GM18873 (cell line): ENCODE measurements around the gene TRPC4AP.
"Not testable (repeated sequence)": the region's sequence is repeated elsewhere in the genome, so short reads cannot be mapped to it uniquely, and the experiment has no call there.

Experiments used
- ATAC-seq: cut with Tn5 transposase; IDR thresholded peaks from one replicate; pipeline ENCODE4 v1.9.1; 2021; ENCODE audit warnings: mild to moderate bottlenecking, moderate library complexity, moderate number of reproducible peaks; ENCODE audit not compliant: unreplicated experiment, low FRiP score

TRPC4AP gene

DNA sequence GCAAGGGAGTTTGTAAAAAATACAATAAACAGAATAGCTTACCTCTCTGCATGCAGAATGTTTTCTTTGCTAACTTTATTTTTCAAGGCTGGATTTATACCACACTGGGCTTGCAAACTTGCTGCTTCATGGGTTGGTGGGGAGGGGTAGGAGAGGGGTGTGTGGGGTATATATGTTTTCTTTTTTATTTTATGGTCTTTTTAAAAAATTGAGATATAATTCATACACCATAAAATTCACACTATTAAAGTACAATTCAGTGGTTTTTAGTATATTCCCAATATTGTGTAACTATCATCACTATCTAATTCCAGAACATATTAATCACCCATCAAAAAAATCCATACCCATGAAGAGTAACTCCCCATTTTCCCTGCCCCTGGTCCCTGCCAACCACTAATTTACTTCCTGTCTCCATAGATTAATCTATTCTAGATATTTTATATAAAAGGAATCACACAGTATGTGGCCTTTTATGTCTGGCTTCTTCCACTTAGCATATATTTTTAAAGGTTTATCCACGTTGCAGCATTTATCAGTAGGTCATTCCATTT, 14.3 kb upstream of the TRPC4AP start:
- ATAC-seq: no peak

GRCh38 chr20:35104685-35105295, 12.2 kb upstream of the TRPC4AP start:
- no peak for ATAC-seq

GRCh38 chr20:35101620-35102019, 9.0 kb upstream of the TRPC4AP start:
- no peak for ATAC-seq

GRCh38 chr20:35093267-35093884, 769 bp upstream of the TRPC4AP start:
- ATAC-seq: no peak

GRCh38 chr20:35091816-35092523, 637 bp downstream of the TRPC4AP start:
- no peak for ATAC-seq

DNA sequence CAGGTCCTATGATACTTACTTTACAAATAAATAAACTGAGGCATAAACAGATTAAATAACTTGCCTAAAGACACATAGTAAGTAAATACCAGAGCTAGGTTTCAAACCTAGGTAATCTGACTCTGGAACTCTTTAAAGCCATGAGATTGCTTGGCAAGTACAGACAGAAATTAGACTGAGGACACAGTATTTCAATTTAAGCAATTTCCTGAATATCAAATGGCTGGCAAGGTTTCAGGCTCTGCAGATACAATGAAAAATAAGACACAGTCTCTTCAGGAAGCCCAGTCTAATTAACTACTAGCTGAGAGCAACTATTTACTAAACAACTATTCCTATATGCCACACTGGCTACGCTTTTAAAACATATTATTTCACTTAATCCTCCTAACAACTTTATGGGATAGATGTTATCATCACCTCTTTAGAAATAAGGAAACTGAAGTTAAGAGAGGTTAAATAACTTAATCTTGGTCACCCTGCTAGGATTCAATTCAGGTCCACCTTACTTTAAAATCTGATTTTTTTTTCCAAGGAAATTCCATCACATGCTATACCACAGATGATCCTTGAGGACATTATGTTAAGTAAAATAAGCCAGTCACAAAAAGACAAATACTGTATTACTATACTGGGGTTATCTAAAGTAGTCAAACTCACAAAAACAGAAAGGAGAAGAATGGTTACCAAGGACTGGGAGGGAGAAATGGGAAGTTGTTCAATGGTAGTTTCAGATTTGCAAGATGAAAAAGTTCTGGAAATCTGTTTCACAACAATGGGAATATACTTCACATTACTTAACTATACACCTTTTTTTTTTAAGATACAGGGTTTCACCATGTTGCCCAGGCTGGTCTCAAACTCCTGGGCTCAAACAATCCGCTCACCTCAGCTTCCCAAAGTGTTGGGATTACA, 4.1 kb downstream of the TRPC4AP start:
- ATAC-seq: no peak

- no peak for ATAC-seq
Observed at GRCh38 chr20:35087791-35088190, 4.8 kb downstream of the TRPC4AP start.

GRCh38 chr20:35087355-35087754, 5.3 kb downstream of the TRPC4AP start:
- ATAC-seq: no peak

DNA sequence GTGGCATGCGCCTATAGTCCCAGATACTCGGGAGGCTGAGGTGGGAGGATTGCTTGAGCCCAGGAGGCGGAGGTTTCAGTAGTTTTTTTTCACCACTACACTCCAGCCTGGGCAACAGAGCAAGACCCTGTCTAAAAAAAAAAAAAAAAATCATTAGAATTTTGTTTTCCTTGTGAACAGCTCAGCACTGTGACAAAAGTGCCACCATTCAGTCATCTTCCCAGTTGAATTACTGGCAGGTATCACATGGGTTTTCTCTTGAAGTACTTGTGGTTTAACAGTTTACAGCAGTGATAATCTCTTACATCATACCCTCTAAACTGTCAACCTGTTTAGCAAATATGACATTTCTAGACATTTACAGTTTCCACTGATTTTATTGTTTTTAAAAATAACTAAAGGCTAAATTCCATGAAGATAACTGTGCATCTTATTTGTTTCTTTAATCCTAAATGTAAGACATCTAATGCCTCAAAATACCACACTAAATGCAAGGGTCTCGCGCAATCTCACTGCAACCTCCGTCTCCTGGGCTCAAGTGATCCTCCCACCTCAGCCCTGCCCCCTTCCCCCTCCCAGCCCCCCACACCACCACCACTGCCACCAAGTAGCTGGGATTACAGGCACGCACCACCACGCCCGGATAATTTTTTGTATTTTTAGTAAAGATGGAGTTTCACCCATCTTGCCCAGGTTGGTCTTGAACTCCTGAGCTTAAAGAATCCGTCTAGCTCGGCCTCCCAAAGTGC, 7.0 kb downstream of the TRPC4AP start:
- ATAC-seq: no peak

GRCh38 chr20:35084998-35085397, 7.6 kb downstream of the TRPC4AP start:
- ATAC-seq: no peak

GRCh38 chr20:35080348-35080642, 12.3 kb downstream of the TRPC4AP start:
- ATAC-seq: not testable (repeated sequence)

GRCh38 chr20:35079472-35080347, 12.9 kb downstream of the TRPC4AP start:
- no peak for ATAC-seq

DNA sequence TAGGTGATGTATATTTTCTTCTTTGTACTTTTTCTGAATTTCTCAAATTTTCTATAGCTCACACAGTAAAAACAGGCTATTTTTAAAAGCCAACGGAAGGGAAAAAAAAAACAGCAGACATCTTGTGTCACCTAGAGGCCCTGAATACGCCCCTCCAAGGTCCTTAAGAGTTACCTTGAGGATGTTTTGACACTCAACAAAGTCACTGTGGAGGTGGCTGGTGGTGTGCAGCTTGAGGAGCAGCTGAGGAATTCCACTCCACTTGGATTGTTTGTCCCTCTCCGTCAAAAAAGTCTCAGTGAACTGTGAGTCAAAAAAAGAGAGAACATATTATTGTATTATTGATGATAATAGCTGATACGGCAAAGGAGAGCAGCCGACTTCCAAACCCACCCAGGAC, 14.7 kb downstream of the TRPC4AP start:
- ATAC-seq: no peak

- no peak for ATAC-seq
Observed at GRCh38 chr20:35077341-35077740, 15.3 kb downstream of the TRPC4AP start.

- ATAC-seq: not testable (repeated sequence)
Observed at GRCh38 chr20:35071436-35072153, 21.0 kb downstream of the TRPC4AP start.

GRCh38 chr20:35066194-35066593, 26.4 kb downstream of the TRPC4AP start:
- no peak for ATAC-seq

DNA sequence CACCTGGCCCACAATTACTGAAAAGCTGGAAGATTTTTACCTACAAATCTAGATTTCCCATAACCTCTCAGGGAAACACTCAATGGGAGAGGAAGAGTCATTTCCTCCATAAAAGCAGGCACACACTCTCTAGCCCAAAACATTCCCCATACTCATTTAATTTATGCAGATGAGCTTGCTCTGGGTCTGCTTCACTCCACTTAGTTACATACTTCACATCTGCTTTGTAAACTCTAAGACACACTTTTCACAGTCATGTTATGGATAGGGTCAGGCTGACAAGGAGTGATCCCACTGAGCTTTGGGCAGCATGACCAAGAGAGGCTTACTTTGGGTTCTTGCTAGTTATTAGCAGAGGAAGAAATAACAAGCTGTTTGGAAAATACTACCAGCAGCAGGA, 27.4 kb downstream of the TRPC4AP start:
- no peak for ATAC-seq

DNA sequence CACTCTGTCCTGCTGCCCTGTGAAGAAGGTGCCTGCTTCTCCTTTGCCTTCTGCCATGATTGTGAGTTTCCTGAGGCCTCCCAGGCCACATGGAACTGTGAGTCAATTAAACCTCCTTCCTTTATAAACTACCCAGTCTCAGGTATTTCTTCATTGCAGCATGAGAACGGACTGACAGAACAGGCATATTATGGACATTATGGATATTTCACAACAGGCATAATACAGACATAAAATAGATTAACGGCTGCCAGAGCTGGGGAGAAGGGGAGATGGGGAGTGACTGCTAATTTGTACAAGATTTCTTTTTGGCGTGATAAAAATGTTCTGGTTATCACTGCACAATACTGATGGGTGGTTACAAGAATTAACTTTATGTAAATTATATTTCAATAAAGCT, 29.4 kb downstream of the TRPC4AP start:
- ATAC-seq: no peak
